Colonic mucosa (tissue), 4 donors: ENCODE results near the gene HEBP2. TPM values are rescaled to one million over a fixed set of nuclear protein-coding genes. Genes with fewer than 3 reads are reported as not detected.
A peak's percentile ranks its signal among the peaks of the same experiment; 100 is the strongest.

ENCODE experiments used
- DNase-seq: peaks from one replicate; pipeline ENCODE4 v3.0.0-alpha.2; 2020
- H3K27ac ChIP-seq: fragments of 200-600 bp; one replicate; pipeline ENCODE4 v1.8.0; 2021
- H3K27me3 ChIP-seq: fragments of 200-600 bp; one replicate; pipeline ENCODE4 v1.8.0; 2021
- H3K36me3 ChIP-seq: fragments of 200-600 bp; one replicate; pipeline ENCODE4 v1.8.0; 2021
- H3K4me1 ChIP-seq: fragments of 200-600 bp; one replicate; pipeline ENCODE4 v1.8.0; 2021; ENCODE audit warnings: mild to moderate bottlenecking
- H3K4me3 ChIP-seq: fragments of 200-600 bp; one replicate; pipeline ENCODE4 v1.8.0; 2021
- H3K9ac ChIP-seq, 2 donors: one replicate each; pipeline ENCODE4 v1.7.0; 2013; ENCODE audit warnings: control low read depth in 2 of 2, low read depth in 2 of 2, low read length in 2 of 2
- H3K9me3 ChIP-seq: fragments of 200-600 bp; one replicate; pipeline ENCODE4 v1.8.0; 2021
- CTCF ChIP-seq: fragments of 200-600 bp; IDR thresholded peaks from one replicate; pipeline ENCODE4 v1.8.0; 2022; ENCODE audit warnings: antibody characterized with exemption, mild to moderate bottlenecking
- intact Hi-C: fragments of 100-400 bp; cut with DNase I; formaldehyde crosslinking; loops from one replicate; pipeline ENCODE4 v1.14.1; 2022
- total RNA-seq, 2 donors: library from RNA; stranded (reverse); fragmentation: NEBNext Ultra II Directional in 1 of 2; extraction: Animal tissue kit (Norgen Biotek cat#: 25700) in 1 of 2; gene quantifications; one replicate each; pipeline ENCODE4 v1.2.1, GENCODE V29; 2021
- donor health status: healthy.
- donor health status: DM: no; HTN: no; CAD: no.
- donor health status: DM: no; HTN: no; CAD: no.

Gene HEBP2
- total RNA-seq, 2 donors from 2014 or later: 82.3 to 93.6 TPM

GRCh38 chr6:138426500-138427123 lies 22.6 kb downstream of the HEBP2 start:
- Histone ChIP-seq H3K36me3 (no peaks in the 10 kb centered on the region), H3K9ac (no peak overlapping the region), H3K4me3 (no peak overlapping the region), H3K27ac (no peak overlapping the region), H3K9me3 (no peaks in the 10 kb centered on the region), H3K4me1 (no peaks in the 10 kb centered on the region), H3K27me3 (no peaks in the 10 kb centered on the region)
- TF ChIP-seq CTCF: no peak
- no peak for DNase-seq
- intact Hi-C loops: loop anchor here (10.0 kb wide), 1 partner anchor 348 kb away; the partner anchor contains the start of gene CCDC28A

GRCh38 chr6:138427701-138428100 lies 23.7 kb downstream of the HEBP2 start:
- no peaks in the 10 kb centered on the region for H3K9me3 ChIP-seq
- H3K36me3 ChIP-seq: no peaks in the 10 kb centered on the region
- TF ChIP-seq CTCF: no peak
- H3K4me3 ChIP-seq: no peak overlapping the region
- H3K27me3 ChIP-seq: no peaks in the 10 kb centered on the region
- no peak overlapping the region for H3K27ac ChIP-seq
- intact Hi-C loops: loop anchor here (2.0 to 10.0 kb wide), 2 partner anchors 81 to 347 kb away; partner anchors contain the start of gene CCDC28A
- no peaks in the 10 kb centered on the region for H3K4me1 ChIP-seq
- no peak for DNase-seq
- H3K9ac ChIP-seq: no peak overlapping the region

GRCh38 chr6:138428944-138429598 lies 25.0 kb downstream of the HEBP2 start:
- Histone ChIP-seq H3K36me3 (no peaks in the 10 kb centered on the region), H3K4me3 (no peak overlapping the region), H3K27me3 (no peaks in the 10 kb centered on the region), H3K9me3 (no peaks in the 10 kb centered on the region), H3K4me1 (no peaks in the 10 kb centered on the region), H3K27ac (no peak overlapping the region), H3K9ac (no peak overlapping the region)
- no peak for DNase-seq
- intact Hi-C loops: loop anchor here (2.0 to 10.0 kb wide), 2 partner anchors 80 to 346 kb away; partner anchors contain the start of gene CCDC28A
- TF ChIP-seq CTCF: peak; percentile 49

GRCh38 chr6:138429761-138430160 lies 25.7 kb downstream of the HEBP2 start:
- H3K27ac ChIP-seq: no peak overlapping the region
- no peak overlapping the region for H3K9ac ChIP-seq
- no peak overlapping the region for H3K4me3 ChIP-seq
- no peaks in the 10 kb centered on the region for H3K36me3 ChIP-seq
- intact Hi-C loops: loop anchor here (2.0 to 10.0 kb wide), 3 partner anchors 79 to 345 kb away; partner anchors contain the start of gene CCDC28A
- no peaks in the 10 kb centered on the region for H3K27me3 ChIP-seq
- no peaks in the 10 kb centered on the region for H3K9me3 ChIP-seq
- no peak for TF ChIP-seq CTCF
- DNase-seq: no peak
- no peaks in the 10 kb centered on the region for H3K4me1 ChIP-seq

- Histone ChIP-seq H3K9ac (no peak overlapping the region), H3K9me3 (no peaks in the 10 kb centered on the region), H3K4me3 (no peak overlapping the region), H3K4me1 (no peaks in the 10 kb centered on the region), H3K27ac (no peak overlapping the region), H3K27me3 (no peaks in the 10 kb centered on the region), H3K36me3 (no peaks in the 10 kb centered on the region)
- DNase-seq: no peak
- intact Hi-C loops: loop anchor here (5.0 kb wide), 1 partner anchor 162 kb away; no protein-coding TSS in a partner anchor
- no peak for TF ChIP-seq CTCF
Observed at GRCh38 chr6:138430361-138431145, 26.5 kb downstream of the HEBP2 start.
